Measurements from ENCODE around the gene NDEL1.

Gene NDEL1

GRCh38 chr17:8447799-8448198 is 12.1 kb downstream of the NDEL1 start:
- no peaks in the 10 kb centered on the region for H3K9me3 ChIP-seq
- no peaks in the 10 kb centered on the region for H3K27me3 ChIP-seq
- DNase-seq: no peak
- TF ChIP-seq, protein P1, sequence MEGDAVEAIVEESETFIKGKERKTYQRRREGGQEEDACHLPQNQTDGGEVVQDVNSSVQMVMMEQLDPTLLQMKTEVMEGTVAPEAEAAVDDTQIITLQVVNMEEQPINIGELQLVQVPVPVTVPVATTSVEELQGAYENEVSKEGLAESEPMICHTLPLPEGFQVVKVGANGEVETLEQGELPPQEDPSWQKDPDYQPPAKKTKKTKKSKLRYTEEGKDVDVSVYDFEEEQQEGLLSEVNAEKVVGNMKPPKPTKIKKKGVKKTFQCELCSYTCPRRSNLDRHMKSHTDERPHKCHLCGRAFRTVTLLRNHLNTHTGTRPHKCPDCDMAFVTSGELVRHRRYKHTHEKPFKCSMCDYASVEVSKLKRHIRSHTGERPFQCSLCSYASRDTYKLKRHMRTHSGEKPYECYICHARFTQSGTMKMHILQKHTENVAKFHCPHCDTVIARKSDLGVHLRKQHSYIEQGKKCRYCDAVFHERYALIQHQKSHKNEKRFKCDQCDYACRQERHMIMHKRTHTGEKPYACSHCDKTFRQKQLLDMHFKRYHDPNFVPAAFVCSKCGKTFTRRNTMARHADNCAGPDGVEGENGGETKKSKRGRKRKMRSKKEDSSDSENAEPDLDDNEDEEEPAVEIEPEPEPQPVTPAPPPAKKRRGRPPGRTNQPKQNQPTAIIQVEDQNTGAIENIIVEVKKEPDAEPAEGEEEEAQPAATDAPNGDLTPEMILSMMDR (IDR thresholded peaks at IDR 0.05): no peak
- H3K4me1 ChIP-seq: peaks cover 0 to 19% (median 8%) of the 10 kb centered on the region in 4 donors
- H3K4me3 ChIP-seq: no peak overlapping the region
- intact Hi-C loops (cut with DNase I; ENCODE audit: low total_unique reads): no loop called here
- H3K36me3 ChIP-seq: peaks cover 68 to 77% (median 76%) of the 10 kb centered on the region in 3 donors
- no peak overlapping the region for H3K27ac ChIP-seq

DNA sequence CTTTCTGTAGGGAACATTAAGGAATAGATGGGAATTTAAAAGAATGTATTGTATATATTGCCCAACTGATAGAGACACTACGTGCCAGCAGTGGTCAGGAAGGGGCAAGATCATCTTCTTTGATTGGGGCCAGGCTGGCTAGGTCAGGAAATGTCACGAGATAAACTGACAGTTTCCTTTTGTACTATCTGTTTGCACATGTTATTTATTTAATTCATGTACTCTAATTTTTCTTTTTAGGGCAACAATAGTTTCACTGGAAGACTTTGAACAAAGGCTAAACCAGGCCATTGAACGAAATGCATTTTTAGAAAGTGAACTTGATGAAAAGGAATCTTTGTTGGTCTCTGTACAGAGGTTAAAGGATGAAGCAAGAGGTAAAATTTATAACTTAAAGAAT is 12.6 kb downstream of the NDEL1 start:
- Histone ChIP-seq H3K4me3 (no peak overlapping the region), H3K36me3 (peaks cover 69 to 82% (median 82%) of the 10 kb centered on the region in 3 donors), H3K27ac (no peak overlapping the region), H3K27me3 (no peaks in the 10 kb centered on the region), H3K4me1 (peaks cover 0 to 14% (median 4%) of the 10 kb centered on the region in 4 donors), H3K9me3 (no peaks in the 10 kb centered on the region)
- intact Hi-C loops (cut with DNase I; ENCODE audit: low total_unique reads): no loop called here
- no peak for DNase-seq
- TF ChIP-seq, protein P1 (IDR thresholded peaks at IDR 0.05): no peak

GRCh38 chr17:8451933-8452614 is 16.4 kb downstream of the NDEL1 start:
- H3K4me3 ChIP-seq: no peak overlapping the region
- TF ChIP-seq, protein P1 (IDR thresholded peaks at IDR 0.05): no peak
- intact Hi-C loops (cut with DNase I; ENCODE audit: low total_unique reads): loop anchor here (10.0 kb wide), 1 partner anchor 53 kb away; no protein-coding TSS in a partner anchor
- peaks cover 77 to 93% (median 86%) of the 10 kb centered on the region in 3 donors for H3K36me3 ChIP-seq
- H3K9me3 ChIP-seq: no peaks in the 10 kb centered on the region
- H3K4me1 ChIP-seq: no peaks in the 10 kb centered on the region
- DNase-seq: no peak
- no peaks in the 10 kb centered on the region for H3K27me3 ChIP-seq
- H3K27ac ChIP-seq: no peak overlapping the region

DNA sequence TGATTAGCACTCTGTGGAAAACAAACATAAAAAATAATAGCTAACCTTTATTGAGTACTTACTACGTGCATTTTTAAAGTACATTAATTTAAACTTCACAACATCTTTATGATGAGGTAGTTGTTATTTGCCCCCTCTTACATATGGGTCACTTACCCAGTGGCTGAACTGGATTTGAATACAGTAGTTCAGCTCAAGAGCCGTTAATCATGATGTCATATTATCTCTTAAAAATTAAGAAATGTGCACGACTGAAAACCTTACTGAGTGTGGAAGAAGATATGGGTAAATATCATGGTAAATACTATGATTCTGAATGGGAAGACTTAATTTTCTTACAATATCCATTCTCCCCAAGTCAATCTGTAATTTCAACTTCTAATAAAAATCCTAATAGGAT is 17.6 kb downstream of the NDEL1 start:
- no peak for DNase-seq
- H3K27ac ChIP-seq: no peak overlapping the region
- H3K9me3 ChIP-seq: no peaks in the 10 kb centered on the region
- TF ChIP-seq, protein P1 (IDR thresholded peaks at IDR 0.05): no peak
- no peaks in the 10 kb centered on the region for H3K4me1 ChIP-seq
- intact Hi-C loops (cut with DNase I; ENCODE audit: low total_unique reads): loop anchor here (10.0 kb wide), 1 partner anchor 51 kb away; no protein-coding TSS in a partner anchor
- no peak overlapping the region for H3K4me3 ChIP-seq
- no peaks in the 10 kb centered on the region for H3K27me3 ChIP-seq
- H3K36me3 ChIP-seq: peaks cover 81 to 93% (median 86%) of the 10 kb centered on the region in 3 donors

GRCh38 chr17:8455665-8456209 is 20.1 kb downstream of the NDEL1 start:
- H3K27ac ChIP-seq: no peak overlapping the region
- H3K4me1 ChIP-seq: no peaks in the 10 kb centered on the region
- intact Hi-C loops (cut with DNase I; ENCODE audit: low total_unique reads): loop anchor here (10.0 kb wide), 1 partner anchor 49 kb away; no protein-coding TSS in a partner anchor
- H3K27me3 ChIP-seq: no peaks in the 10 kb centered on the region
- no peak for DNase-seq
- TF ChIP-seq, protein P1 (IDR thresholded peaks at IDR 0.05): no peak
- peaks cover 78 to 94% (median 80%) of the 10 kb centered on the region in 3 donors for H3K36me3 ChIP-seq
- H3K4me3 ChIP-seq: no peak overlapping the region
- no peaks in the 10 kb centered on the region for H3K9me3 ChIP-seq
